ENCODE results near the gene FGB. TPM values are rescaled to one million over a fixed set of nuclear protein-coding genes. Genes with fewer than 3 reads are reported as not detected.

Gene FGB
- total and polyA plus RNA-seq, 9 donors: 0.20 to 5.0 (median 1.7) TPM; not detected in 5

DNA sequence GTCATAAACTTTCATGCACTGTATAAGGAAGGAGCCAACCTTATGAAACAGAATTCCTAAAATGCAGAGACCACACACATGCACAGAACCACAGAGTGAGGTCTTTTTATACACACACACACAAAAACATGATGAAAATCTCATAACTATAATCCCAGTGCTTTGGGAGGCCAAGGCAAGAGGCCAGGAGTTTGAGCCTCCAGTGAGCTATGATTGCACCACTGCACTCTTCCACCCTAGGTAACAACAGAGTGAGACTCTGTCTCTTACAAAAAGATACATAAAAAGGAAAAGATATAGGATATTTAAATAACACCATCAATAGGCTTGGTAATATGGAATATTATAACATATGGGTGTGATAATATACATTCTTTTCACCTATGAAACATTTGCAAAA is 17.1 kb downstream of the FGB start:
- H3K27ac ChIP-seq: no peak overlapping the region
- H3K4me3 ChIP-seq: no peak overlapping the region
- intact Hi-C loops (cut with DNase I): no loop called here
- H3K36me3 ChIP-seq: no peaks in the 10 kb centered on the region
- H3K4me1 ChIP-seq (ENCODE audit: insufficient read depth): no peaks in the 10 kb centered on the region
- no peaks in the 10 kb centered on the region for H3K9me3 ChIP-seq
- TF ChIP-seq EP300 (IDR thresholded peaks at IDR 0.05) (no peak), POLR2A (IDR thresholded peaks at IDR 0.05) (no peak)
- TF ChIP-seq, protein P1, sequence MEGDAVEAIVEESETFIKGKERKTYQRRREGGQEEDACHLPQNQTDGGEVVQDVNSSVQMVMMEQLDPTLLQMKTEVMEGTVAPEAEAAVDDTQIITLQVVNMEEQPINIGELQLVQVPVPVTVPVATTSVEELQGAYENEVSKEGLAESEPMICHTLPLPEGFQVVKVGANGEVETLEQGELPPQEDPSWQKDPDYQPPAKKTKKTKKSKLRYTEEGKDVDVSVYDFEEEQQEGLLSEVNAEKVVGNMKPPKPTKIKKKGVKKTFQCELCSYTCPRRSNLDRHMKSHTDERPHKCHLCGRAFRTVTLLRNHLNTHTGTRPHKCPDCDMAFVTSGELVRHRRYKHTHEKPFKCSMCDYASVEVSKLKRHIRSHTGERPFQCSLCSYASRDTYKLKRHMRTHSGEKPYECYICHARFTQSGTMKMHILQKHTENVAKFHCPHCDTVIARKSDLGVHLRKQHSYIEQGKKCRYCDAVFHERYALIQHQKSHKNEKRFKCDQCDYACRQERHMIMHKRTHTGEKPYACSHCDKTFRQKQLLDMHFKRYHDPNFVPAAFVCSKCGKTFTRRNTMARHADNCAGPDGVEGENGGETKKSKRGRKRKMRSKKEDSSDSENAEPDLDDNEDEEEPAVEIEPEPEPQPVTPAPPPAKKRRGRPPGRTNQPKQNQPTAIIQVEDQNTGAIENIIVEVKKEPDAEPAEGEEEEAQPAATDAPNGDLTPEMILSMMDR (IDR thresholded peaks at IDR 0.05): no peak
- H3K27me3 ChIP-seq: no peaks in the 10 kb centered on the region
- no peak for DNase-seq

DNA sequence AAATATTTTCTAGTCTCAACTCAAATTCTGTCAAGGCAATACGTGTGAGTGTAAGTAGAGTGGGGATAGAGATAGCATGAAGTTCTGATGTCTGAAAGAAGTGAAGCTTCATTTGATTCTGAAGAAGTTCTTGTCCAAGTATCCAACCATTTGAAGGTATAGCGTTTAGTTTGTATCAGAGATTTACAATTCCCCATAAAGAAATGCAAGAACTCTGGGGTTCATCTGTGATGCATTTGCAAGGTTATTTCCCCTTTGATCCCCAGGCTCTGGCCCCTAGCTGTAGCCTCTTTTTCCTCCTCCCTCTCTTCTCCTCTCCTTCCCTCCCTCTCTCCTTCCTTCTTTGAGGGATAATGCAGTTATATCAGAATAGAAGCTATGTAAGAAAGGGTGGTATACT is 19.9 kb downstream of the FGB start:
- DNase-seq: no peak
- TF ChIP-seq, protein P1 (IDR thresholded peaks at IDR 0.05): no peak
- TF ChIP-seq POLR2A (IDR thresholded peaks at IDR 0.05): no peak
- TF ChIP-seq EP300 (IDR thresholded peaks at IDR 0.05): no peak
- H3K9me3 ChIP-seq: no peaks in the 10 kb centered on the region
- H3K27ac ChIP-seq: no peak overlapping the region
- H3K4me3 ChIP-seq: no peak overlapping the region
- intact Hi-C loops (cut with DNase I): no loop called here
- H3K4me1 ChIP-seq (ENCODE audit: insufficient read depth): no peaks in the 10 kb centered on the region
- no peaks in the 10 kb centered on the region for H3K27me3 ChIP-seq
- WGBS, 3 donors: 30 to 54% (median 53%) methylated on average over 2 of the region's 2 CpGs
- no peaks in the 10 kb centered on the region for H3K36me3 ChIP-seq

DNA sequence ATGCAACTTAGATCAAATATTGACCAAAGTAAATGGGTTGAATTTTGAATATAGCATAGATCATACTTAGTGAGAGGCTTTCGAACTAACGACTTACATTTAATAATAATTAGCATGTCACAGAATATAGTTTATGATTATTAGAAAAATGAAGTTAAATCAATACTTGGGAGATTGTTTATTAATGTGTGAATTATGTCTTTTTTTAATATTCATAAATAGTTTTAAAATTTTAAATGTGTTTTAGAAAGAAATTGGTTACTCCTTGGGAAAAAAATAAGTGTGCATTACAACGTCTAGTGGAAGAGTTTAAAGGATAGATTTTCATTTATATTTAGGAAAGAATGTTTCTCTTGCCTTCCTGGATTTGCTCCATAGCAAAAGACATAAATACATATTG is 20.4 kb downstream of the FGB start:
- 81 to 88% (median 85%) methylated on average over 3 of the region's 3 CpGs for WGBS, 3 donors

DNA sequence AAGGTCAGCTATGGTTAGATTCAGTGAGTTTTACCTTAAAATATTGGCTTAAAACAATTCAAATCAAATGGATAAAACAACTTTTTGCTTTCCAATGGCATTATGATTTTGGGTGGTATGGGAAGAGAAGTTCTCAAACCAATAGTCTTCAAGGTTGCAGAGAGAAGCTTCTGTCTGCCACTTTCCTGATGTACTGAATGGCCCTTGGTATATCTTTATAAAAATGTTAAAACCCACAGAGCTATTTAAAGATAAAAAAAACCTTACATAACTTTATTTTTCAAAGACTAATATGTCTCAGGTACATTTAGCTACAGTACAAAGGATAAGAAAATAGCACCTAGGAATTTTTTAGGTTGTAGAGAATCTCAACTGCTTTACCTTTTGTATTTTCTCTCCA is 20.9 kb downstream of the FGB start:
- Histone ChIP-seq H3K36me3 (no peaks in the 10 kb centered on the region), H3K27me3 (no peaks in the 10 kb centered on the region), H3K4me3 (no peak overlapping the region), H3K27ac (no peak overlapping the region), H3K4me1 (ENCODE audit: insufficient read depth) (no peaks in the 10 kb centered on the region), H3K9me3 (no peaks in the 10 kb centered on the region)
- intact Hi-C loops (cut with DNase I): no loop called here
- no peak for DNase-seq
- TF ChIP-seq, protein P1 (IDR thresholded peaks at IDR 0.05): no peak

More for the DNA sequence above, 20.4 kb downstream of the FGB start:
- no peak for DNase-seq
- Histone ChIP-seq H3K27ac (no peak overlapping the region), H3K36me3 (no peaks in the 10 kb centered on the region), H3K27me3 (no peaks in the 10 kb centered on the region), H3K4me1 (ENCODE audit: insufficient read depth) (no peaks in the 10 kb centered on the region), H3K9me3 (no peaks in the 10 kb centered on the region), H3K4me3 (no peak overlapping the region)
- TF ChIP-seq EP300 (IDR thresholded peaks at IDR 0.05): no peak
- TF ChIP-seq, protein P1 (IDR thresholded peaks at IDR 0.05): no peak
- intact Hi-C loops (cut with DNase I): no loop called here

DNA sequence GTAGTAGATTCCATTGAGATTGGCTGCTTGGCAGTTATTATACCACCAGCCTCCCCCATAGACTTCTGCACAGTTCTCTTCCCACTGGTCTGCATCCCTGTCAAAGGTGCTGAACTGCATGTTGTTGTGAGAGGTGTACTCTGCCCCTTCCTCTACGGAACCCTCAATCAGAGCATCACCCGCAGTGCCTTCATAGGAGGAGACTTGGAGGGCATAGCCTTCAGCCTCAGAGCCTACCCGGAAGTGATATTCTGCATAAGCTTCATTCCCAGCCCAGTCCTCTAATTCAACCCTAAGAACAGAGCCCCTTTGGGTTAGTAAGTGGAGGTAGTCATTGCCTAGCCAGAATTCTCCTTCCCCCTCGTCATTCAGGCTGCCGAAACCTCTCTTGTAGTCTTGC is 21.4 kb downstream of the FGB start:
- Histone ChIP-seq H3K4me1 (ENCODE audit: insufficient read depth) (no peaks in the 10 kb centered on the region), H3K4me3 (no peak overlapping the region), H3K36me3 (no peaks in the 10 kb centered on the region), H3K9me3 (no peaks in the 10 kb centered on the region), H3K27ac (no peak overlapping the region), H3K27me3 (no peaks in the 10 kb centered on the region)
- intact Hi-C loops (cut with DNase I): no loop called here
- TF ChIP-seq POLR2A (IDR thresholded peaks at IDR 0.05): no peak
- TF ChIP-seq EP300 (IDR thresholded peaks at IDR 0.05): no peak
- TF ChIP-seq, protein P1 (IDR thresholded peaks at IDR 0.05): no peak
- no peak for DNase-seq
- 84 to 90% (median 87%) methylated on average over 5 of the region's 5 CpGs for WGBS, 3 donors
